ACHN (cell line): ENCODE results near the gene ULBP2.

Experiments
- DNase-seq: peaks from one replicate; pipeline ENCODE4 v3.0.0-alpha.2; 2015
- in situ Hi-C: cut with HindIII; loops from 2 replicates; pipeline ENCODE4 v1.10.0; 2017; ENCODE audit warnings: low sequenced_read_pairs, low pct_ligation_motif_present, low pct_unique_long_range_greater_than_20kb

Gene ULBP2

GRCh38 chr6:149941583-149942460 is at the start of gene ULBP2:
TSS of gene ULBP2 (plus strand) at chr6:149942014. CDS start at chr6:149942073, 59 bp downstream.
- peak; percentile 92 for DNase-seq
- in situ Hi-C loops, result no loop called here

GRCh38 chr6:149895048-149895590 is 46.7 kb upstream of the ULBP2 start:
- DNase-seq, result no peak
- in situ Hi-C loops, result no loop called here

- in situ Hi-C loops, result no loop called here
- peak; percentile 32 for DNase-seq
Observed at GRCh38 chr6:149895833-149896271, 46.0 kb upstream of the ULBP2 start.

- no peak for DNase-seq
- in situ Hi-C loops, result no loop called here
Observed at GRCh38 chr6:149896491-149896890, 45.3 kb upstream of the ULBP2 start.

GRCh38 chr6:149897015-149897697 is 44.7 kb upstream of the ULBP2 start:
- peak; percentile 59 for DNase-seq
- in situ Hi-C loops, result no loop called here

- in situ Hi-C loops, result no loop called here
- DNase-seq, result no peak
Observed at GRCh38 chr6:149897855-149898744, 43.7 kb upstream of the ULBP2 start, which contains the start of gene RAET1E. TSS of gene RAET1E (minus strand) at chr6:149898113. CDS start at chr6:149890901, 7,212 bp downstream.

- in situ Hi-C loops, result no loop called here
- DNase-seq, result no peak
Observed at GRCh38 chr6:149898966-149899365, 42.8 kb upstream of the ULBP2 start.

GRCh38 chr6:149899486-149899885 is 42.3 kb upstream of the ULBP2 start:
- DNase-seq, result no peak
- in situ Hi-C loops, result no loop called here

GRCh38 chr6:149899926-149900619 is 41.7 kb upstream of the ULBP2 start:
- in situ Hi-C loops, result no loop called here
- DNase-seq, result no peak

- in situ Hi-C loops, result no loop called here
- DNase-seq, result no peak
Observed at GRCh38 chr6:149900620-149901443, 41.0 kb upstream of the ULBP2 start.

- in situ Hi-C loops, result no loop called here
- DNase-seq, result no peak
Observed at GRCh38 chr6:149901444-149902140, 40.2 kb upstream of the ULBP2 start.

GRCh38 chr6:149903938-149904611 is 37.7 kb upstream of the ULBP2 start:
- in situ Hi-C loops, result no loop called here
- no peak for DNase-seq

- no peak for DNase-seq
- in situ Hi-C loops, result no loop called here
Observed at GRCh38 chr6:149904661-149905370, 37.0 kb upstream of the ULBP2 start.

GRCh38 chr6:149905371-149905910 is 36.4 kb upstream of the ULBP2 start:
- in situ Hi-C loops, result no loop called here
- no peak for DNase-seq

GRCh38 chr6:149905911-149906371 is 35.9 kb upstream of the ULBP2 start:
- in situ Hi-C loops, result no loop called here

More at GRCh38 chr6:149905911-149906371, 35.9 kb upstream of the ULBP2 start:
- DNase-seq, result no peak
